GM19240 (cell line): Measurements from ENCODE around the gene NAA80.
"Not testable (repeated sequence)": the region's sequence is repeated elsewhere in the genome, so short reads cannot be mapped to it uniquely, and the experiment has no call there.

Experiments used
- DNase-seq: peaks from one replicate; pipeline ENCODE4 v3.0.0; 2011; ENCODE audit warnings: low spot score; ENCODE audit not compliant: insufficient read length

The NAA80 gene

GRCh38 chr3:50316657-50317242 is 17.5 kb upstream of the NAA80 start:
- DNase-seq, result no peak

GRCh38 chr3:50314816-50315215 is 15.6 kb upstream of the NAA80 start:
- no peak for DNase-seq

GRCh38 chr3:50314342-50314741 is 15.1 kb upstream of the NAA80 start:
- DNase-seq, result no peak

- not testable (repeated sequence) for DNase-seq
These were observed 12.8 kb upstream of the NAA80 start for GRCh38 chr3:50312041-50312440.

- DNase-seq, result no peak
These were observed 5.4 kb upstream of the NAA80 start for GRCh38 chr3:50304601-50305000.

GRCh38 chr3:50303013-50303815 is 4.0 kb upstream of the NAA80 start, which contains the start of gene HYAL1:
HYAL1 (minus strand) TSS chr3:50303574; CDS start chr3:50302956, 618 bp downstream.
- no peak for DNase-seq

GRCh38 chr3:50302095-50303012 is 3.1 kb upstream of the NAA80 start:
- DNase-seq, result no peak

- no peak for DNase-seq
These were observed 1.6 kb upstream of the NAA80 start for GRCh38 chr3:50300681-50301254.

GRCh38 chr3:50299929-50300680 is 900 bp upstream of the NAA80 start:
- DNase-seq, result no peak

GRCh38 chr3:50299638-50299928 is 378 bp upstream of the NAA80 start:
- no peak for DNase-seq

GRCh38 chr3:50297896-50298725 is 1.1 kb downstream of the NAA80 start:
- DNase-seq, result no peak

GRCh38 chr3:50297384-50297775 is 1.8 kb downstream of the NAA80 start:
- no peak for DNase-seq

- no peak for DNase-seq
These were observed 2.4 kb downstream of the NAA80 start for GRCh38 chr3:50296721-50297383.

- no peak for DNase-seq
These were observed 3.4 kb downstream of the NAA80 start for GRCh38 chr3:50295553-50296431.

- DNase-seq, result no peak
These were observed 4.5 kb downstream of the NAA80 start for GRCh38 chr3:50294492-50295403.

- no peak for DNase-seq
These were observed 5.1 kb downstream of the NAA80 start for GRCh38 chr3:50294089-50294488.

GRCh38 chr3:50293079-50293801 is 6.0 kb downstream of the NAA80 start:
- no peak for DNase-seq
